ENCODE results near the gene SVIP. TPM values are rescaled to one million over a fixed set of nuclear protein-coding genes. Genes with fewer than 3 reads are reported as not detected.

Gene SVIP, protein sequence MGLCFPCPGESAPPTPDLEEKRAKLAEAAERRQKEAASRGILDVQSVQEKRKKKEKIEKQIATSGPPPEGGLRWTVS
- 3.7 and 5.5 TPM in 2 replicates for total RNA-seq

DNA sequence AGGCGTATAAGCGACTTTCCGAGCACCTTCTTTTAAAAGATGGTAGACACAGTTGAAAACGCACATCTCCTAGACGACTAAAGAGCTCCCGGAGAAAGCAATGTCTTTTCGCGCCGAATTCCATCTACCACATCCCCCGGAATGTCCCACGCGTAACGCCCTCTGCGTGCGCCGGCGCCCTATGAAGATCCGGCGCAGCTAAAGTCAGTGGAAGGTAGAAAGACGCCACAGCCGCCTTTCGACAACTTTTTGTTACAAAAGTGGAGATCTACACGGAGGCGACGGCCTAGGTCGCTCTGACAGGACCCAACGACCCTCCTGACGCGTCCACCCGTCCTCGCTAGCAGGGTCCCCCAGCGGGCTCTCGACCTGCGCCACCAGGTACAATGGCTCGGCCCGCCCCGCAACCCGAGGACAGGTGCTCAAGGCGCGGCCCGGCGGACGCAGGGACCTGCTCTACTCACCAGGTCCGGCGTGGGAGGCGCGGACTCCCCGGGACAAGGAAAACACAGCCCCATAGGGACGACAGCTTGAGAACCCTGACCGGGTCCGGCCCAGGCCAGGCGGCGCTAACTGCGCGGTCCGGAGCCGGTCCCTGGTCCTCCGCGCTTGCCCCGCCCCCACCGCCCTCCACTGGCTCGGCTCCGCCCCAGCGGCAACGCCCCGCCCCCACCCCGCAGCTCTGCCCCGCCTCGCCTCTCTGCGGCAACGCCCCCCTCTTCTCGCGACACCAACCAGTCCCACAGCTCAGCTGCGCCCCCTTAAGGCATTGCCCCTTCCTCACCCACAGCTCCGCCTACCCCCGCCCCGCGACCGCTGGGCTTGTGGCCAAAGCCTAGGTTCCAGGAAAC lies at the start of gene SVIP:
Gene SVIP, minus strand, starts transcription at position 571 of the 851 bp plus-strand sequence. Its CDS starts 53 bp downstream, at position 518.

GRCh38 chr11:22860241-22860640 lies 30.6 kb upstream of the SVIP start, which contains the start of gene CCDC179:
CCDC179 (minus strand) TSS chr11:22860474; CDS start chr11:22860421, 53 bp downstream.

Other genes starting within 250 kb of the SVIP start
- gene FANCF, start 204.0 kb downstream of the SVIP start, total RNA-seq = 10.7 and 11.1 TPM in 2 replicates
- 1.5 and 2.2 TPM in 2 replicates for gene GAS2, start 163.2 kb downstream of the SVIP start, total RNA-seq
- not detected in 2 replicates for gene CCDC179, start 30.7 kb upstream of the SVIP start, total RNA-seq